H9 (cell line): ENCODE data around the gene CCDC74B. TPM values are rescaled to one million over a fixed set of nuclear protein-coding genes. Genes with fewer than 3 reads are reported as not detected.
"Not testable (repeated sequence)": the region's sequence is repeated elsewhere in the genome, so short reads cannot be mapped to it uniquely, and the experiment has no call there.

Experiments used
- DNase-seq: peaks from one replicate; pipeline ENCODE4 v3.0.0-alpha.2; 2017
- H2AFZ ChIP-seq: one replicate; pipeline ENCODE4 v1.6.1; 2013; ENCODE audit warnings: mild to moderate bottlenecking, low read length, control low read depth, moderate library complexity
- H2AK5ac ChIP-seq: 2 replicates; pipeline ENCODE4 v1.6.1; 2013; ENCODE audit warnings: low read length, control low read depth, mixed read lengths; ENCODE audit not compliant: insufficient read length
- H2BK120ac ChIP-seq: one replicate; pipeline ENCODE4 v1.6.1; 2013; ENCODE audit warnings: low read depth, mild to moderate bottlenecking, low read length, control low read depth, inconsistent platforms; ENCODE audit not compliant: poor library complexity, severe bottlenecking
- H2BK12ac ChIP-seq: 2 replicates; pipeline ENCODE4 v1.6.1; 2013; ENCODE audit warnings: low read length, control low read depth, mixed read lengths, low read depth; ENCODE audit not compliant: insufficient read length
- H2BK15ac ChIP-seq: 2 replicates; pipeline ENCODE4 v1.6.1; 2013; ENCODE audit warnings: low read depth, low read length, control low read depth
- H2BK20ac ChIP-seq: one replicate; pipeline ENCODE4 v1.6.1; 2013; ENCODE audit warnings: low read depth, mild to moderate bottlenecking, low read length, control low read depth, inconsistent platforms; ENCODE audit not compliant: poor library complexity, severe bottlenecking
- H2BK5ac ChIP-seq: 2 replicates; pipeline ENCODE4 v1.6.1; 2013; ENCODE audit warnings: low read length, control low read depth, mixed read lengths; ENCODE audit not compliant: insufficient read length
- H3K14ac ChIP-seq: 2 replicates; pipeline ENCODE4 v1.6.1; 2013; ENCODE audit warnings: low read length, control low read depth; ENCODE audit not compliant: insufficient read depth
- H3K18ac ChIP-seq: 2 replicates; pipeline ENCODE4 v1.6.1; 2013; ENCODE audit warnings: low read depth, mild to moderate bottlenecking, mixed read lengths, low read length, control low read depth; ENCODE audit not compliant: insufficient read length
- H3K23ac ChIP-seq: 2 replicates; pipeline ENCODE4 v1.6.1; 2013; ENCODE audit warnings: low read length, control low read depth, mixed read lengths, low read depth; ENCODE audit not compliant: insufficient read length
- H3K23me2 ChIP-seq: 2 replicates; pipeline ENCODE4 v1.6.1; 2013; ENCODE audit warnings: low read depth, mild to moderate bottlenecking, mixed read lengths, low read length, control low read depth; ENCODE audit not compliant: insufficient read length, poor library complexity, severe bottlenecking
- H3K27ac ChIP-seq: 2 replicates; pipeline ENCODE4 v1.5.1; 2013; ENCODE audit warnings: low read length, control low read depth, mixed read lengths, low read depth; ENCODE audit not compliant: insufficient read length
- H3K27me3 ChIP-seq: 2 replicates; pipeline ENCODE4 v1.6.1; 2013; ENCODE audit warnings: low read length, control low read depth, inconsistent platforms; ENCODE audit not compliant: insufficient read depth
- H3K4ac ChIP-seq: 2 replicates; pipeline ENCODE4 v1.6.1; 2013; ENCODE audit warnings: low read depth, mild to moderate bottlenecking, control low read depth, inconsistent platforms, low read length, moderate library complexity
- H3K4me1 ChIP-seq: 2 replicates; pipeline ENCODE4 v1.6.1; 2013; ENCODE audit warnings: low read length, control low read depth, inconsistent platforms; ENCODE audit not compliant: insufficient read depth
- H3K4me2 ChIP-seq: 2 replicates; pipeline ENCODE4 v1.6.1; 2013; ENCODE audit warnings: low read length, control low read depth, mixed read lengths; ENCODE audit not compliant: insufficient read length, insufficient read depth
- H3K56ac ChIP-seq: 2 replicates; pipeline ENCODE4 v1.6.1; 2013; ENCODE audit warnings: low read depth, mild to moderate bottlenecking, mixed read lengths, low read length, control low read depth; ENCODE audit not compliant: insufficient read length
- H3K79me1 ChIP-seq: 2 replicates; pipeline ENCODE4 v1.6.1; 2013; ENCODE audit warnings: low read depth, mild to moderate bottlenecking, moderate library complexity, low read length, control low read depth, inconsistent platforms; ENCODE audit not compliant: insufficient read depth, poor library complexity, severe bottlenecking
- H3K79me2 ChIP-seq: 2 replicates; pipeline ENCODE4 v1.6.1; 2013; ENCODE audit warnings: low read length, control low read depth, inconsistent platforms; ENCODE audit not compliant: insufficient read depth
- H3K9ac ChIP-seq: 2 replicates; pipeline ENCODE4 v1.6.1; 2013; ENCODE audit warnings: low read length, control low read depth, mixed read lengths; ENCODE audit not compliant: insufficient read length; ENCODE audit errors: extremely low read depth
- H3K9me3 ChIP-seq: one replicate; pipeline ENCODE4 v1.6.1; 2013; ENCODE audit warnings: low read depth, low read length, inconsistent platforms; ENCODE audit not compliant: control insufficient read depth
- H3T11ph ChIP-seq: one replicate; pipeline ENCODE4 v1.6.1; 2013; ENCODE audit warnings: mild to moderate bottlenecking, low read length, control low read depth, inconsistent platforms
- H4K20me1 ChIP-seq: one replicate; pipeline ENCODE4 v1.6.1; 2013; ENCODE audit not compliant: control insufficient read depth, insufficient read length, insufficient read depth
- H4K5ac ChIP-seq: 2 replicates; pipeline ENCODE4 v1.6.1; 2013; ENCODE audit warnings: low read depth, mild to moderate bottlenecking, mixed read lengths, low read length, control low read depth; ENCODE audit not compliant: insufficient read length
- H4K8ac ChIP-seq: replicated peaks from 2 replicates; pipeline ENCODE4 v1.6.1; 2013; ENCODE audit warnings: low read length, control low read depth, mixed read lengths, low read depth; ENCODE audit not compliant: insufficient read length
- H4K91ac ChIP-seq: 2 replicates; pipeline ENCODE4 v1.6.1; 2013; ENCODE audit warnings: low read depth, mild to moderate bottlenecking, moderate library complexity, mixed read lengths, low read length, control low read depth; ENCODE audit not compliant: insufficient read length
- H3K27ac Mint-ChIP-seq, 3 experiments: 2 replicates in 2 of 3; 3 replicates in 1 of 3; pipeline ENCODE4 v1.8.0; 2020 to 2021; ENCODE audit warnings: mixed read lengths in 3 of 3, mild to moderate bottlenecking in 1 of 3, moderate library complexity in 1 of 3
- H3K27me3 Mint-ChIP-seq: 2 replicates; pipeline ENCODE4 v1.8.0; 2021; ENCODE audit warnings: low read depth, mild to moderate bottlenecking, moderate library complexity, mixed read lengths
- H3K36me3 Mint-ChIP-seq, 3 experiments: 2 replicates in 2 of 3; 3 replicates in 1 of 3; pipeline ENCODE4 v1.8.0; 2020 to 2021; ENCODE audit warnings: low read depth in 3 of 3, mixed read lengths in 3 of 3; ENCODE audit not compliant: insufficient read depth in 1 of 3
- H3K4me1 Mint-ChIP-seq, 2 experiments: 2 replicates each; pipeline ENCODE4 v1.8.0; 2020; ENCODE audit warnings: mixed read lengths in 2 of 2
- H3K4me3 Mint-ChIP-seq, 2 experiments: 2 replicates in 1 of 2; 3 replicates in 1 of 2; pipeline ENCODE4 v1.8.0; 2020 to 2021; ENCODE audit warnings: mild to moderate bottlenecking in 2 of 2, mixed read lengths in 2 of 2, moderate library complexity in 1 of 2
- H3K9me3 Mint-ChIP-seq, 2 experiments: 2 replicates in 1 of 2; 3 replicates in 1 of 2; pipeline ENCODE4 v1.8.0; 2020; ENCODE audit warnings: mild to moderate bottlenecking in 2 of 2, mixed read lengths in 2 of 2, moderate library complexity in 1 of 2
- WGBS: extraction: QIAGEN DNeasy Blood & Tissue Kit; methylation state at CpG from one replicate; pipeline ENCODE4 v1.1.7; 2013; ENCODE audit warnings: missing lambda C conversion rate, low lambda C conversion rate, mixed read lengths; ENCODE audit not compliant: insufficient read length; ENCODE audit errors: extremely low coverage; 5-methylcytosine and 5-hydroxymethylcytosine counted together
- total RNA-seq: library from RNA; stranded (reverse); gene quantifications from 2 replicates; pipeline ENCODE4 v1.2.1, GENCODE V29; 2021

The CCDC74B gene
- total RNA-seq, 1 experiment from 2014 or later: 6.7 TPM

DNA sequence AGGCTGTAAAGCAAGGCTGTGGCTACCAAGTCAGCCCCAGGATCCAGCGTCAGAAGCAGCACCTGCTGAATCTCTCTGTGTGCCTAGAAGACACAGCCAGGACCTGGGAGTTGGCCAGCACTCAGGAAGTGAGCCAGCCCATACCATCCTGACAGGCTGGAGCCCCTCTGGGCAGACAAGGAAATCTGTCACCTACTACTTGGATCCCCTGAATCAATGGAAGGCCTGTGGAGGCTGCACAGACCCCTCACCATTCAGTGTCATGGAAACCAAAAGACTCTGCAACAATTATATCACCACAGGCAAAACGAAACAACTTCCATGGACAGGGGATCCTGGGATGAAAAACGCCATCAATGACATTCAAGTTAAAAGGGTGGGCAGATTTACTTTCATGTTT lies 21.7 kb upstream of the CCDC74B start:
- not testable (repeated sequence) for H3K9me3 Mint-ChIP-seq, H2BK5ac ChIP-seq, H3K4me1 Mint-ChIP-seq

More for the DNA sequence above, 21.7 kb upstream of the CCDC74B start:
- not testable (repeated sequence) for H2BK20ac ChIP-seq, H3K14ac ChIP-seq, H3K9me3 ChIP-seq, H3K27ac Mint-ChIP-seq, H3K79me1 ChIP-seq, H3K23ac ChIP-seq, H2AK5ac ChIP-seq, H2BK15ac ChIP-seq, H2BK12ac ChIP-seq, H3K4ac ChIP-seq, H3K4me3 Mint-ChIP-seq, H4K20me1 ChIP-seq, H4K8ac ChIP-seq, H3K27me3 Mint-ChIP-seq, H4K91ac ChIP-seq, H4K5ac ChIP-seq, H3K27me3 ChIP-seq, H3T11ph ChIP-seq, DNase-seq, H3K23me2 ChIP-seq, H3K4me1 ChIP-seq, H3K9ac ChIP-seq, H3K79me2 ChIP-seq, H3K18ac ChIP-seq, H3K56ac ChIP-seq, H2BK120ac ChIP-seq, H3K27ac ChIP-seq, H2AFZ ChIP-seq, H3K4me2 ChIP-seq
- WGBS: no CpG with 5 or more reads among the region's 3 CpGs
- H3K36me3 Mint-ChIP-seq: peaks cover 34 to 76% (median 75%) of the 10 kb centered on the region in 3 experiments; a peak in 6 of 7 replicates
